Neural progenitor cell (in vitro differentiated cells): ENCODE results near the gene GPA33. TPM values are rescaled to one million over a fixed set of nuclear protein-coding genes. Genes with fewer than 3 reads are reported as not detected.

Source experiments
- DNase-seq: peaks from one replicate; pipeline ENCODE4 v3.0.0-alpha.2; 2016; ENCODE audit warnings: low spot score
- H2AFZ ChIP-seq: fragments of 200-600 bp; sonication (generic); replicated peaks from 2 replicates; pipeline ENCODE4 v1.6.1; 2016; ENCODE audit warnings: antibody characterized with exemption
- H3F3A ChIP-seq: fragments of 200-600 bp; sonication (generic); 2 replicates; pipeline ENCODE4 v1.6.1; 2016; ENCODE audit warnings: antibody characterized with exemption, low read depth
- H3K27ac ChIP-seq: fragments of 200-600 bp; sonication (generic); 2 replicates; pipeline ENCODE4 v1.5.1; 2016; ENCODE audit warnings: mild to moderate bottlenecking
- H3K27me3 ChIP-seq: fragments of 200-600 bp; sonication (generic); 2 replicates; pipeline ENCODE4 v1.6.1; 2016; ENCODE audit warnings: mild to moderate bottlenecking, moderate library complexity
- H3K36me3 ChIP-seq: fragments of 200-600 bp; sonication (generic); 2 replicates; pipeline ENCODE4 v1.5.1; 2016
- H3K4me1 ChIP-seq: fragments of 200-600 bp; sonication (generic); 2 replicates; pipeline ENCODE4 v1.6.1; 2016; ENCODE audit warnings: mixed run types
- H3K4me2 ChIP-seq: fragments of 200-600 bp; sonication (generic); 2 replicates; pipeline ENCODE4 v1.6.1; 2016
- H3K4me3 ChIP-seq: fragments of 200-600 bp; sonication (generic); 2 replicates; pipeline ENCODE4 v1.5.1; 2016
- H3K79me2 ChIP-seq: fragments of 200-600 bp; sonication (generic); 2 replicates; pipeline ENCODE4 v1.6.1; 2016; ENCODE audit warnings: low read depth
- H3K9ac ChIP-seq: fragments of 200-600 bp; sonication (generic); 2 replicates; pipeline ENCODE4 v1.6.1; 2016
- H3K9me3 ChIP-seq: fragments of 200-600 bp; sonication (generic); 2 replicates; pipeline ENCODE4 v1.5.1; 2016; ENCODE audit warnings: low read depth
- H4K20me1 ChIP-seq: fragments of 200-600 bp; sonication (generic); 2 replicates; pipeline ENCODE4 v1.6.1; 2016; ENCODE audit warnings: low read depth
- H3K27ac Mint-ChIP-seq: 3 replicates; pipeline ENCODE4 v1.8.0; 2021; ENCODE audit warnings: mixed read lengths
- H3K27me3 Mint-ChIP-seq: 2 replicates; pipeline ENCODE4 v1.8.0; 2022; ENCODE audit warnings: low read depth, mild to moderate bottlenecking, inconsistent platforms, moderate library complexity, mixed read lengths; ENCODE audit not compliant: insufficient read depth
- H3K36me3 Mint-ChIP-seq: 3 replicates; pipeline ENCODE4 v1.8.0; 2021; ENCODE audit warnings: mixed read lengths
- H3K4me1 Mint-ChIP-seq: 3 replicates; pipeline ENCODE4 v1.8.0; 2021; ENCODE audit warnings: mixed read lengths
- H3K4me3 Mint-ChIP-seq: 3 replicates; pipeline ENCODE4 v1.8.0; 2021; ENCODE audit warnings: mild to moderate bottlenecking, moderate library complexity, mixed read lengths
- H3K9me3 Mint-ChIP-seq: 3 replicates; pipeline ENCODE4 v1.8.0; 2020; ENCODE audit warnings: mixed read lengths
- EZH2 ChIP-seq: fragments of 200-600 bp; sonication (generic); IDR thresholded peaks from 2 replicates; pipeline ENCODE4 v1.6.1; 2017; ENCODE audit warnings: antibody characterized with exemption, mild to moderate bottlenecking, moderate library complexity
- EZH2phosphoT487 ChIP-seq: fragments of 200-600 bp; sonication (generic); IDR thresholded peaks from 2 replicates; pipeline ENCODE4 v1.6.1; 2017; ENCODE audit warnings: antibody characterized with exemption
- total RNA-seq: library from RNA; depleted of rRNA; stranded (reverse); fragments of >200 nt; gene quantifications from 2 replicates; pipeline ENCODE4 v1.2.3, GENCODE V29; 2015; ENCODE audit warnings: low replicate concordance
- TF ChIP-seq, protein P1 (sequence below): fragments of 200-600 bp; sonication (generic); IDR thresholded peaks from 2 replicates; pipeline ENCODE4 v1.5.1; 2017; ENCODE audit warnings: antibody characterized with exemption, mild to moderate bottlenecking

GPA33 gene
- total RNA-seq, 1 donor from 2014 or later, result 0.52 TPM

GRCh38 chr1:167077868-167078210 lies 12.3 kb downstream of the GPA33 start:
- H3K27ac Mint-ChIP-seq, result no peak overlapping the region
- DNase-seq, result no peak
- Histone ChIP-seq H3K27me3 (no peaks in the 10 kb centered on the region), H3F3A (no peaks in the 10 kb centered on the region), H3K27ac (no peak overlapping the region), H4K20me1 (no peaks in the 10 kb centered on the region), H3K4me2 (no peak overlapping the region), H3K36me3 (no peaks in the 10 kb centered on the region), H3K4me1 (peaks cover 8% of the 10 kb centered on the region), H2AFZ (no peak overlapping the region), H3K9me3 (no peaks in the 10 kb centered on the region), H3K4me3 (no peak overlapping the region), H3K9ac (no peak overlapping the region), H3K79me2 (no peaks in the 10 kb centered on the region)
- peaks cover 2% of the 10 kb centered on the region for H3K9me3 Mint-ChIP-seq
- TF ChIP-seq, protein P1, sequence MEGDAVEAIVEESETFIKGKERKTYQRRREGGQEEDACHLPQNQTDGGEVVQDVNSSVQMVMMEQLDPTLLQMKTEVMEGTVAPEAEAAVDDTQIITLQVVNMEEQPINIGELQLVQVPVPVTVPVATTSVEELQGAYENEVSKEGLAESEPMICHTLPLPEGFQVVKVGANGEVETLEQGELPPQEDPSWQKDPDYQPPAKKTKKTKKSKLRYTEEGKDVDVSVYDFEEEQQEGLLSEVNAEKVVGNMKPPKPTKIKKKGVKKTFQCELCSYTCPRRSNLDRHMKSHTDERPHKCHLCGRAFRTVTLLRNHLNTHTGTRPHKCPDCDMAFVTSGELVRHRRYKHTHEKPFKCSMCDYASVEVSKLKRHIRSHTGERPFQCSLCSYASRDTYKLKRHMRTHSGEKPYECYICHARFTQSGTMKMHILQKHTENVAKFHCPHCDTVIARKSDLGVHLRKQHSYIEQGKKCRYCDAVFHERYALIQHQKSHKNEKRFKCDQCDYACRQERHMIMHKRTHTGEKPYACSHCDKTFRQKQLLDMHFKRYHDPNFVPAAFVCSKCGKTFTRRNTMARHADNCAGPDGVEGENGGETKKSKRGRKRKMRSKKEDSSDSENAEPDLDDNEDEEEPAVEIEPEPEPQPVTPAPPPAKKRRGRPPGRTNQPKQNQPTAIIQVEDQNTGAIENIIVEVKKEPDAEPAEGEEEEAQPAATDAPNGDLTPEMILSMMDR, result no peak
- TF ChIP-seq EZH2phosphoT487, result no peak
- no peak for TF ChIP-seq EZH2
- H3K4me1 Mint-ChIP-seq, result peaks cover 10% of the 10 kb centered on the region
- H3K27me3 Mint-ChIP-seq, result peaks cover 5% of the 10 kb centered on the region
- H3K4me3 Mint-ChIP-seq, result no peak overlapping the region
- H3K36me3 Mint-ChIP-seq, result peaks cover 2% of the 10 kb centered on the region

DNA sequence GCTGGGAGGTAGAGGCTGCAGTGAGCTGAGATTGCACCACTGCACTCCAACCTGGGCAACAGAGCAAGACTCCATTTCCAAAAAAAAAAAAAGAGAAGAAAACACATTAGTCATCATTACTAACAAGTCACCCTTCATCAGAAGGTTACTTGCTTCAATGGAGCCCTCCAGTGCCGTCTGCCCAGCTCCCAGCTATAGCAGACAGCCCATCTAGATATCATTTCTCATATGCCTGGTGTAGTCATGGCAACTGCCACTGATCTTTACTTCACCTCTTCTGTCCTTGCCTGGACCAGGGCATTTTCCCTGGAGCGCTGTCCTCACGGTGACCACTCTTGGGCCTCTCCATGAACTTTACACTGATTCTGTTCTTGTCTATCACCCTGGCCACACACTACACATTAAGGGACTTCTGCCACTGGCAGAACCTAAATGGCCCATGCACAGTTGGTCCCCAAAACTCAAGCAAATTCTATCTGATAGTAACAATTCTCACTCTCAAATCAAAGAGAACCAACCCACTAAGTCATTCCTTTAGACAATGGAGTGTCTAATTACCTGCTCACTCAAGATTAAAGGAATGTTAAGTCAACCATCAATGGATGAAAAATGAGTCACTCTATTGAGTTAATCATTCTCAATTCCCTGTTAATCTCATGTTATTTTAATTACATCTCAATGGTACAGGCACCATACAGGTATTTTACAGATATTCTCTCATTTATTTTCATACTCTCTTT lies 12.9 kb downstream of the GPA33 start:
- peaks cover 2% of the 10 kb centered on the region for H3K9me3 Mint-ChIP-seq
- Histone ChIP-seq H3K9ac (no peak overlapping the region), H2AFZ (no peak overlapping the region), H3K4me1 (peaks cover 8% of the 10 kb centered on the region), H3K27me3 (no peaks in the 10 kb centered on the region), H3K36me3 (no peaks in the 10 kb centered on the region), H3K27ac (no peak overlapping the region), H3K79me2 (no peaks in the 10 kb centered on the region), H4K20me1 (no peaks in the 10 kb centered on the region), H3F3A (no peaks in the 10 kb centered on the region), H3K9me3 (no peaks in the 10 kb centered on the region), H3K4me2 (no peak overlapping the region), H3K4me3 (no peak overlapping the region)
- H3K27ac Mint-ChIP-seq, result peak overlapping the region; percentile 10
- H3K4me1 Mint-ChIP-seq, result peaks cover 10% of the 10 kb centered on the region
- no peak for DNase-seq
- TF ChIP-seq, protein P1, result no peak
- no peak for TF ChIP-seq EZH2phosphoT487
- no peak for TF ChIP-seq EZH2
- peaks cover 2% of the 10 kb centered on the region for H3K36me3 Mint-ChIP-seq
- H3K4me3 Mint-ChIP-seq, result no peak overlapping the region
- H3K27me3 Mint-ChIP-seq, result peaks cover 5% of the 10 kb centered on the region

DNA sequence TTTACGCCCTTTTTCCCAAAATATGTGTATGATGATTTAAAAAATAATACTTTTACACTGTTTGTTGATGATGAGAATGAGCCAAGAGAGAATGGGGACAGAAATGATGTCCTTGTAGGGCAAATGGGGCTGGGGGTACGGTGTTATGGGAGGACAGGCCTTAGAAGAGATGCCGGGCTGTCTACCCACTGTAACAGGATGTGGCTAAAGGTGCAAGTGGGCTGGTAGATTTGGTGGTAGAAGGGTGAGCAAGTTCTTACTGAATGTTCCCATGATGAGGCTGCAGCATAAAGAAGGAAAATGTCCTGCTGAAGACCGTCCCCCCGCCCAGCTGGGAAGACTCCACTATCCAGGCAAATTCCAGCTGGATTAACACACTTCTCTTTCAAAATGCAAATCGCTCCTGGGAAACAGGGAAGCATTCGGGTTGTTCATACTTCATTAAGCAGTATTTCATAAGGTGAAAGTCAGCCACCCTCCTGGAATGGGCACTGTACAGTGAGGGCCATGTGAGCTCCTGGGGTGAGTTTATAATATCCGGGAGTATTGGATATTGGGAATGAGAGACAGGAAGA lies 14.0 kb downstream of the GPA33 start:
- Histone ChIP-seq H2AFZ (no peak overlapping the region), H3K9ac (no peak overlapping the region), H3K27me3 (no peaks in the 10 kb centered on the region), H3K36me3 (no peaks in the 10 kb centered on the region), H3K4me1 (peaks cover 8% of the 10 kb centered on the region), H3K27ac (no peak overlapping the region), H3K4me2 (peak overlapping the region; percentile 14), H3F3A (no peaks in the 10 kb centered on the region), H3K79me2 (no peaks in the 10 kb centered on the region), H3K9me3 (no peaks in the 10 kb centered on the region), H4K20me1 (no peaks in the 10 kb centered on the region), H3K4me3 (no peak overlapping the region)
- Mint-ChIP-seq H3K27ac (no peak overlapping the region), H3K4me3 (no peak overlapping the region), H3K4me1 (peaks cover 10% of the 10 kb centered on the region), H3K36me3 (peaks cover 2% of the 10 kb centered on the region), H3K9me3 (peaks cover 2% of the 10 kb centered on the region), H3K27me3 (peaks cover 5% of the 10 kb centered on the region)
- DNase-seq, result peak; percentile 44
- TF ChIP-seq EZH2phosphoT487, result no peak
- TF ChIP-seq, protein P1, result no peak
- no peak for TF ChIP-seq EZH2
